Stimulated activated CD4-positive, alpha-beta T cell treated with anti-CD3 and anti-CD28 coated beads, TNF-alpha, amount 100 ng/mL, for 4 hours (primary cell): ENCODE results near the gene TMEM126A.
"Not testable (repeated sequence)": the region's sequence is repeated elsewhere in the genome, so short reads cannot be mapped to it uniquely, and the experiment has no call there.

Experiments
- DNase-seq, 3 experiments: peaks; one replicate each; pipeline ENCODE4 v3.0.0-alpha.2; 2020; ENCODE audit warnings: low read depth in 3 of 3

TMEM126A gene

GRCh38 chr11:85647604-85648299 is at the start of gene TMEM126A:
TSS of gene TMEM126A (plus strand) at chr11:85647967. CDS start at chr11:85650256, 2,289 bp downstream.
- peak; percentile 86 to 90 (median 87) for DNase-seq

DNA sequence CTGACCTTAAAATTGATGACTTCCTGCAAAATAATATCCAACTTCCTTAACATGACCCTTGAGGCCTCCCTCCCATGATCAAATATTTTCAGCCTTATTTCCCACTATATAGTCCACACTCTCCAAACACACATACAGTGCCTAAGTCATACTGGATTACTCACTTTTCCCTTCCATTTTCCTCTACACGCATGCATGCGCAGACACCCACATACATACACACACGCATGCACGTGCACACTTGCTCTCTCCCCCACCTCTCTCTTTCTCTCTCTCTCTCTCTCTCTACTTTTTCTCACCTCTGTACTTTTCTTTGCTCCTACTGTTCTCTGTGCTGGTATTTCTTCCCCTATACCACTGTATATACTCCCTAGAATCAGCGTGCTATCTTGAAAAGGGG is 48.7 kb upstream of the TMEM126A start:
- DNase-seq, result no peak

- no peak for DNase-seq
Measured at GRCh38 chr11:85602526-85603213, 45.1 kb upstream of the TMEM126A start.

- DNase-seq, result no peak
Measured at GRCh38 chr11:85603220-85603619, 44.5 kb upstream of the TMEM126A start.

DNA sequence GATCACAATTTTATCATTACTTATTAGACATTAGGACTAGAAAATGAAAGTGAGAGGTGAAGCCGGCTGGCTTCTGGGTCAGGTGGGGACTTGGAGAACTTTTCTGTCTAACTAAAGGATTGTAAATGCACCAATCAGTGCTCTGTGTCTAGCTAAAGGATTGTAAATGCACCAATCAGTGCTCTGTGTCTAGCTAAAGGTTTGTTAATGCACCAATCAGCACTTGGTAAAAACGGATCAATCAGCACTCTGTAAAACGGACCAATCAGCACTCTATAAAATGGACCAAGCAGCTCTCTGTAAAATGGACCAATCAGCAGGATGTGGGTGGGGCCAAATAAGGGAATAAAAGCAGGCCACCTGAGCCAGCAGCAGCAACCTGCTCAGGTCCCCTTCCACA is 41.5 kb upstream of the TMEM126A start:
- DNase-seq, result not testable (repeated sequence)

- not testable (repeated sequence) for DNase-seq
Measured at GRCh38 chr11:85608621-85609020, 39.1 kb upstream of the TMEM126A start.

GRCh38 chr11:85609286-85609685 is 38.5 kb upstream of the TMEM126A start:
- DNase-seq, result not testable (repeated sequence)

DNA sequence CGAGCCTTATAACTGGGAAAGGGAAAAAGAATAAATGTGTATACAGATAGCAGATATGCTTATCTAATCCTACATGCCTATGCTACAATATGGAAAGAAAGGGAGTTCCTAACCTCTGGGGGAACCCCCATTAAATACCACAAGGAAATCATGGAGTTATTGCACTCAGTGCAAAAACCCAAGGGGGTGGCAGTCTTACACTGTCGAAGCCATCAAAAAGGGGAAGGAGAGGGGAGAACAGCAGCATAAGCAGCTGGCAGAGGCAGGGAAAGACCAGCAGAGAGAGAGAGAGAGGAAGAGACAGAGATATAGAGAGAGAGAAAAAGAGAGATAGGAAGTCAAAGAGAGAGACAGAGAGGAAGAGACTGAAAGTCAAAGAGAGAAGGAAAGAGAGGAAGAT is 36.1 kb upstream of the TMEM126A start:
- not testable (repeated sequence) for DNase-seq

GRCh38 chr11:85619499-85619898 is 28.3 kb upstream of the TMEM126A start:
- no peak for DNase-seq

DNA sequence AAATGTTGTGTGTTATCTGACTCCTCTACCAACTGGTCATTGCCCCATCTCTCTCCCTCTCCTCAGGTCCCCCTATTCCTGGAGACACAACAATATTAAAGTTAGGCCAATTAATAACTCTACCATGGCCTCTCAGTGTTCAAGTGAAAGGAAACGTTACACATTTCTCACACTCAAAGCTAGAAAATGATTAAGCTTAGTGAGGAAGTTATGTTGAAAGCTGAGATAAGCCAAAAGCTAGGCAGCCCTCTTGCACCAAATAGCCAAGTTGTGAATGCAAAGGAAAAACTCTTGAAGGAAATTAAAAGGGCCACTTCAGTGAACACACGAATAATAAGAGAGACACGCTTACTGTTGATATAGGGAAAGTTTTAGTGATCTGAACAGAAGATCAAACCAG is 27.5 kb upstream of the TMEM126A start:
- DNase-seq, result no peak

GRCh38 chr11:85626496-85626895 is 21.3 kb upstream of the TMEM126A start:
- no peak for DNase-seq

DNA sequence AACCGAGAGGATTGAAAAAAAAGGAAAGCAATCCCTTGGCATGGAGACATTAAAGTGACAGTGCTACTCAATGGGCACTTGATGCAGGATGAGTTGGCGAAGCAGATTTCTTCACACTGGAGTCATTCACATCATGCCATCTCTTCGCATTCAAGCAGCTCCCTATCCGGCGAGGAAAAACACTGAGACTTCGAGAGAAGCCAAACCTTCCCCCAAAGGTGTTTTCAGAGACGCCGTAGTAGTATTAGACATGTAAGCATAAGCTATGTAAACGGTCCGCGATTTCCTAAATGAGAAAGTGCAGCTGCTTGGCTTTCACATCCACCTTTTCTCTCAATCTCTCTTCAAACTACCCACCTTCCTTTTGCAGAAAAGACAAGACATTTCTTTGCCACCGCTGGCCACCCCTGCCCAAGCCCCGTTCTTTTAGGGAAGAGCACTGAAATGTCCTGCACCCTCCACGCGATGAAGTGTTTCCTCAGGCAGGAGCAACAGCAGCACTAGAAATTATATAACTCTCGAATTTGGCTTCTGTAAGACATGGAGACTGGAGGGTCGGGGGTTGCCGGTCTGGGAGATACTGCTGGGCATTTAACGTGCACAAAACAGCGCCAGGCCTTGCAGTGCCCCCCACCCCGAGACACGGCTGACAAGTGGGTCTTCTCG is 20.3 kb upstream of the TMEM126A start, which contains the start of gene DLG2:
TSS of gene DLG2 (minus strand) at position 13 of the 666 bp plus-strand sequence.
- DNase-seq, result no peak

DNA sequence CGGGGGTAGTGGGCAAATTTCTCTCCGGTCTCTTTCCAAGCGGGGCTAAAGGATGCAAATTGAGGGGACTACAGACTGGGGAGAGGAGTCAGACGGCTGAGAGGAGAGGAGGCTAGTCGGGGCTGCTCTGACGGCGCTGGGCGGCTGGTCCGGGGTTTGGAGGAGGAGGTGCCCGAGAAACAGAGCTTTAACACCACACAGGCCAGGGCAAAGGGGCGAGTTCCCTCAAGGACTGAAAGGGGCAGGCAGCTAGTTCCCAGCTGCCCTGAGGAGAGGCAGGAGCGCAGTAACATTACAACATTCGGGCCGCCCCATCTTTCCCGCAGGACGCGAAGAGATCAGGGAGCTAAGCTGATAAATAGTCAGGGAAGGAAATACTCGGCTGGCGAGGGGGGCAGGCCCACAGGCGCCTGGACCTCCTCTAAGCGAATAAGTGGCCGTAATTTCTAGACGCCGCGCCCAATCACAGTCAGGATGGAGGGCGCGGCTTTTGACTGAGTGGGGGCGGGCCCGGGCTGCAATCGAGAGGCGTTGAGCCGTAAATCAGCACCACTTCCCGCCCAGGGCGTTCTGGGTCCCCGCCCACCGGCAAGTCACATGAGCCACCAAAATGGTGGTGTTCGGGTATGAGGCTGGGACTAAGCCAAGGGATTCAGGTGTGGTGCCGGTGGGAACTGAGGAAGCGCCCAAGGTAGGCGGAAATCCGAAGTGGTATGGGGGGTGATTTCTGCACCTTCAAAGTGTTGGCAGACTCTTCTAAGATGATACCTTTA is 19.6 kb upstream of the TMEM126A start, which contains the start of gene TMEM126B:
TSS of gene TMEM126B (plus strand) at position 596 of the 773 bp plus-strand sequence. CDS start at position 611, 15 bp downstream.
- DNase-seq, result peak; percentile 88 to 93 (median 93)

DNA sequence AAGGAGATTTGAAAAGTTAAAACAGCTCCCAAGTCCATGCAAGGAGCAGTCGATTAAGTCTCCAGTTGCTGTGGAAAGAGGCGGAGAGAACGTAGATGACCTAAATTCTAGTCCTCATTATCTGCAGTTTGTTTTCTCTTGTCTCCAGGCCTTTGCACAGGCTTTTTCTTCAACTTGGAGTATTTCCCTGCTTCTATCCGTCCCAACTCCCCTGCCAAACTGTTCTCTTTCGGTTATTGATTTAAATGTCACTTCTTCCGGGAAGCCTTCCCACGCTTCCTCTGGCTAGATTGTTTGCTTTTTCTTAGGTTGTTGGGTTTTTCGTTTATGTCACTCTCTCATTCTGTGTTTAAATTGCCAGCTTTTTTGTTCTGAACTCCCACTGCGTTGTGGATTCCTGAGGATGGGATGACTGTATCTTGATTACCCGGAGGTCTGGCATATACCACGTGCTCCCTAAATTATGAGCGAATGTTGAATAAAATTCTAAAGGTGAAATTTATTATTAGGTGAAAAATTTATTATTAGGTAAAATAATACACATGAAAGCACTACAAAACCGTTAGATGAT is 18.9 kb upstream of the TMEM126A start:
- peak in 2 of 3 experiments; percentile 21 to 44 for DNase-seq

DNA sequence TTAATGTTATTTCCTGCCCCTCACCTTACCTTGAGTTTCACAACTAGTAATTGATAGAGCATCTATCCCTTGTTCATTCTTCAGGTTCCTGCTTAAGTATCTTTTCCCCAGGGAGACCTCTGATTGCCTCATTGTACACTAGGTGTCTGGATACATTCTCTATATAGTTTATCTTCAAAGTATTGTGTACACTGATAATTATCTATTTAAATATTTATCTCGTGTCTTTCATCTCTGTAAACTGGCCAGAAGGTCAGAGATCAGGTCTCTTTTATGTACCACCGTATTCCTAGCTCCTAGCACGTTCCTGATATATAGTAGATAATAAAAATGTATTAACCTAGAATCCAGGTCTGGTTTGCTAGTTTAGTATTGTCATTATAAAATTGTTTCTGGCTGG is 13.0 kb upstream of the TMEM126A start:
- DNase-seq, result no peak

GRCh38 chr11:85643191-85643614 is 4.6 kb upstream of the TMEM126A start:
- DNase-seq, result no peak

DNA sequence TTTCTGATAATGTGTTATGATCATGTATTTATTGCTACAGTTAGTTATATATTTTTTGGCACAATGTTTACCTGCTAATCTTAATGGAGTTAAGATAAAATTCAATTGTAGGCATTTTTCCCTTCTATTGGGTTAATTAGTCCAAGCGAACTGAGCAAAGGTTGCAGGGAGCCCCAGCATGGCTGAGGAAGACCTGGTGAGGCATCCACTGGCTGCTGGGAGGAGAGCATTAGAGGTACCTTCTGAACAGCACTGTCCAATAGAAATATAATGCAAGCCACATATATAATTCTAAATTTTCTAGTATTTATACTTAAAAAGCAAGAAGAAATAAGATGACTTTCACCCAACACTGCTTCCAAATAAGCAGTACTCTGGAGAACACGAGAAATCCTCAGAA is 689 bp upstream of the TMEM126A start:
- no peak for DNase-seq

DNA sequence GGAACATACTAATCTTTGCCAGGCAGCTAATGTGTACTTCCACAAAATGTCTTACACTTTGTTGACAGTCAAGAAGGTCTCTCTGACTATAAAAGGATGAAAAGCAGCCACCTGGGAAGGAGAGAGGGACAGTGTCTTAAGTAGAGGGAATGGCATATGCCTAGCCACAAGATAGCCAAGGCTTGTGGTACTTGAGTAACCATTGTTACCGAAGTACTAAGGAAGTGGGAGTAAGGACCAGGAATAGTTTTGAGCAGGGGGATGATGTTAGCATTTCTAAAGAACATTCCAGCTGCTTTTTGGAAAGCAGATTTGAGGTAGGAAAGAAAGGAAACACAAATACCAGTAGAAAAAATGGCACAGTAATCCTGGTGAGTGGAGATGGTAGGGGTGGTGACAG is 3.4 kb downstream of the TMEM126A start:
- no peak for DNase-seq

DNA sequence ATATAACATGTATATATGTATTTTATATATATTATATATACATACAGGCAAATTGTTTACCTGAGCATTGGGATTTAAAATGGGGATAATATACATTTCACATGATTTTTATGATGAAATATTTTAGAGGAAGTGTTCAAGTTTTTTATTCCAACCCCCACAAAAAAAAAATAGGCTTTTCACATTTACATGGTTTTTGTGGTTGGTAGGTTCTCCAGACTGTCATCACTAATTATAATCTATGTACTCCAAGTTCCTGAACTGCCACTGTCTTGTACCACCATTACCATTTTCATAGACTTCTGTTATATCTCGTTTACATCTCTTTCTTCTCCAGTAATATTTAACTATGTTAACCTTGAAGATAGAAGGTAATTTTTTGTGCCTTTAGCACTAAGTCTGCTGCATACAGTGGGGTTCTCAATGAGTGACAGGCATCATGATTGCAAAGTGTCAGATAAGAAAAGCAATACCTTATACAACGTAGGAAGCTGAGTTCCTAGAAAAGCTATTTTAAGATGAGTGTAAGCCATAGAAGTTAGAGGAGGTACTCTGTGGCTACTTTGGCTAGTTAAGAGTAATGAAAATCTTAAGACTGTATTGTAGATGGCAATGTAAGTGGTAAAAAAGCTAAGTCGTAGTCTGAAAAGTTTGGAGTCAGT is 5.2 kb downstream of the TMEM126A start:
- DNase-seq, result no peak

DNA sequence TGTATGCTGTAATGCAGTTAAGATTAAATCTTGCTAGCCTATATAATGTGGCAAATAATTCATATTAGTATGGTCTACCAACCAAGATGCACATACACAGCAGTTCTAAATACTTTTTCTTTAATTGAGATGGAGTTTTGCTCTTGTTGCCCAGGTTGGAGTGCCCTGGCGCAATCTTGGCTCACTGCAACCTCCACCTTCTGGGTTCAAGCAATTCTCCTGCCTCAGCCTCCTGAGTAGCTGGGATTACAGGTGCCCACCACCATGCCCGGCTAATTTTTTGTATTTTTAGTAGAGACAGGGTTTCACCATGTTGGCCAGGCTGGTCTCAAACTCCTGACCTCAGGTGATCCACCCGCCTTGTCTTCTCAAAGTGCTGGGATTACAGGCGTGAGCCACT is 6.6 kb downstream of the TMEM126A start:
- not testable (repeated sequence) for DNase-seq

- no peak for DNase-seq
Measured at GRCh38 chr11:85656777-85657176, 9.0 kb downstream of the TMEM126A start.
